PC-3 (cell line): ENCODE data around the gene ZNF486. TPM values are rescaled to one million over a fixed set of nuclear protein-coding genes. Genes with fewer than 3 reads are reported as not detected.
"Not testable (repeated sequence)": the region's sequence is repeated elsewhere in the genome, so short reads cannot be mapped to it uniquely, and the experiment has no call there.

ENCODE experiments used
- ATAC-seq: fragments of 200-7000 bp; cut with Tn5 transposase; 2 replicates; pipeline ENCODE4 v1.9.1; 2020; ENCODE audit warnings: mild to moderate bottlenecking, moderate library complexity
- BruUV-seq: library from RNA; stranded (reverse); fragments of 400-500 nt; replicated peaks from 2 replicates; lab custom pipeline; 2021; lab: Mats Ljungman, UMichigan
- CTCF ChIA-PET: fragments of 300-600 bp; sonication (Branson Sonifier 250); formaldehyde crosslinking; loops from one replicate; lab custom pipeline; 2022; ENCODE audit warnings: antibody characterized with exemption; lab: Charles Lee
- POLR2A ChIA-PET: fragments of 300-600 bp; sonication (Branson Sonifier 250); formaldehyde crosslinking; loops from one replicate; lab custom pipeline; 2022; ENCODE audit warnings: antibody characterized with exemption; ENCODE audit not compliant: unreplicated experiment; lab: Charles Lee
- DNase-seq: peaks from one replicate; pipeline ENCODE4 v3.0.0-alpha.2; 2015
- H2AFZ ChIP-seq: fragments of 300-600 bp; sonication (generic); 2 replicates; pipeline ENCODE4 v1.6.0; 2016; ENCODE audit warnings: antibody characterized with exemption, low read length
- H3F3A ChIP-seq: fragments of 300-600 bp; sonication (generic); one replicate; pipeline ENCODE4 v1.6.0; 2017; ENCODE audit warnings: antibody characterized with exemption, low read length, control low read depth, mild to moderate bottlenecking; ENCODE audit not compliant: unreplicated experiment
- H3K27ac ChIP-seq: fragments of 300-600 bp; sonication (generic); 2 replicates; pipeline ENCODE4 v1.5.1; 2016; ENCODE audit warnings: mild to moderate bottlenecking, low read length
- H3K27me3 ChIP-seq: fragments of 300-600 bp; sonication (generic); 2 replicates; pipeline ENCODE4 v1.6.1; 2016; ENCODE audit warnings: low read length, mixed read lengths
- H3K36me3 ChIP-seq: fragments of 300-600 bp; sonication (generic); 2 replicates; pipeline ENCODE4 v1.6.1; 2016; ENCODE audit warnings: low read depth, mixed run types, low read length, mixed read lengths
- H3K4me1 ChIP-seq: fragments of 300-600 bp; sonication (generic); 2 replicates; pipeline ENCODE4 v1.5.1; 2016; ENCODE audit warnings: low read length; ENCODE audit not compliant: insufficient read depth
- H3K4me2 ChIP-seq: fragments of 300-600 bp; sonication (generic); 2 replicates; pipeline ENCODE4 v1.6.0; 2016; ENCODE audit warnings: low read length
- H3K4me3 ChIP-seq: fragments of 300-600 bp; sonication (generic); 2 replicates; pipeline ENCODE4 v1.5.1; 2016; ENCODE audit warnings: mild to moderate bottlenecking, low read length, mixed read lengths
- H3K79me2 ChIP-seq: fragments of 300-600 bp; sonication (generic); 2 replicates; pipeline ENCODE4 v1.6.1; 2017; ENCODE audit warnings: low read length, mixed read lengths
- H3K9ac ChIP-seq: fragments of 300-600 bp; sonication (generic); 2 replicates; pipeline ENCODE4 v1.6.0; 2016; ENCODE audit warnings: mild to moderate bottlenecking, low read length
- H3K9me2 ChIP-seq: fragments of 300-600 bp; sonication (generic); replicated peaks from 2 replicates; pipeline ENCODE4 v1.6.1; 2016; ENCODE audit warnings: mixed run types, low read length, mixed read lengths
- H3K9me3 ChIP-seq: fragments of 300-600 bp; sonication (generic); 2 replicates; pipeline ENCODE4 v1.6.1; 2016; ENCODE audit warnings: low read length, mixed read lengths
- H4K20me1 ChIP-seq: fragments of 300-600 bp; sonication (generic); 2 replicates; pipeline ENCODE4 v1.6.1; 2016; ENCODE audit warnings: low read length, mixed read lengths
- EZH2 ChIP-seq: fragments of 300-600 bp; sonication (generic); IDR thresholded peaks from one replicate; pipeline ENCODE4 v1.6.1; 2017; ENCODE audit warnings: antibody characterized with exemption, mild to moderate bottlenecking, low read length; ENCODE audit not compliant: unreplicated experiment
- EZH2phosphoT487 ChIP-seq: fragments of 300-600 bp; sonication (generic); IDR thresholded peaks from 2 replicates; pipeline ENCODE4 v1.6.1; 2018; ENCODE audit warnings: mild to moderate bottlenecking, antibody characterized with exemption, low read length, borderline replicate concordance
- intact Hi-C: fragments of 100-400 bp; cut with micrococcal nuclease; formaldehyde crosslinking; loops from 2 replicates; pipeline ENCODE4 v1.9.0; 2023
- total RNA-seq: library from RNA; depleted of rRNA; stranded (reverse); fragments of >200 nt; gene quantifications from 2 replicates; pipeline ENCODE4 v1.2.3, GENCODE V29; 2014
- TF ChIP-seq, protein P1 (sequence below): fragments of 300-600 bp; sonication (generic); conservative IDR thresholded peaks from 2 replicates; pipeline ENCODE4 v1.5.1; 2017; ENCODE audit warnings: antibody characterized with exemption, low read depth, mild to moderate bottlenecking, low read length

The ZNF486 gene
- total RNA-seq, 1 experiment from 2014 or later, result 0.11 TPM

DNA sequence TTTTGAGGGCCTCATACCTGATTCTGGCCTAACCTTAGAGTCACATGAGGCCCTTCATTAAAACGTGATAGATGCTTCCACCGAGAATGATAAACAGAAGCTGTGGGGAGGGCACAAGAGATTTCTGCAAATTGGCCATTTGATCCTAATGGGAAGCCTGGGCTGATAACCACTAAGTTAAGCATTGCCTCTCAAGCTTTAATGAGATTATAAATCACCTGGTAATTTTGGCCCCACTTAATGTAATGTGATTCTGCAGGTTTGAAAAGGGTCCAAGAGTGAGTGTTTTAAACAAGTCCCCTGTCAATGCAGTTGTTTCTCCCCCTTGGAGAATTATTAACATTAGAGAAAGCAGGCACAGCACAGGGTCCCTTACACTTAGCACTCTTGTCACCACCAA, 42.0 kb downstream of the ZNF486 start:
- Histone ChIP-seq H3K36me3 (no peaks in the 10 kb centered on the region; the same call in 1 of the 2 replicates), H3K4me1 (no peaks in the 10 kb centered on the region), H3K9me2 (no peaks in the 10 kb centered on the region), H2AFZ (no peak overlapping the region), H3F3A (no peaks in the 10 kb centered on the region), H3K27ac (no peak overlapping the region), H3K4me3 (no peak overlapping the region), H3K4me2 (no peak overlapping the region), H3K9ac (no peak overlapping the region), H3K79me2 (no peaks in the 10 kb centered on the region), H4K20me1 (no peaks in the 10 kb centered on the region), H3K9me3 (peaks cover 24% of the 10 kb centered on the region), H3K27me3 (no peaks in the 10 kb centered on the region)
- POLR2A ChIA-PET, result no interaction called here
- intact Hi-C loops, result no loop called here
- TF ChIP-seq EZH2 (no peak), EZH2phosphoT487 (no peak)
- TF ChIP-seq, protein P1, sequence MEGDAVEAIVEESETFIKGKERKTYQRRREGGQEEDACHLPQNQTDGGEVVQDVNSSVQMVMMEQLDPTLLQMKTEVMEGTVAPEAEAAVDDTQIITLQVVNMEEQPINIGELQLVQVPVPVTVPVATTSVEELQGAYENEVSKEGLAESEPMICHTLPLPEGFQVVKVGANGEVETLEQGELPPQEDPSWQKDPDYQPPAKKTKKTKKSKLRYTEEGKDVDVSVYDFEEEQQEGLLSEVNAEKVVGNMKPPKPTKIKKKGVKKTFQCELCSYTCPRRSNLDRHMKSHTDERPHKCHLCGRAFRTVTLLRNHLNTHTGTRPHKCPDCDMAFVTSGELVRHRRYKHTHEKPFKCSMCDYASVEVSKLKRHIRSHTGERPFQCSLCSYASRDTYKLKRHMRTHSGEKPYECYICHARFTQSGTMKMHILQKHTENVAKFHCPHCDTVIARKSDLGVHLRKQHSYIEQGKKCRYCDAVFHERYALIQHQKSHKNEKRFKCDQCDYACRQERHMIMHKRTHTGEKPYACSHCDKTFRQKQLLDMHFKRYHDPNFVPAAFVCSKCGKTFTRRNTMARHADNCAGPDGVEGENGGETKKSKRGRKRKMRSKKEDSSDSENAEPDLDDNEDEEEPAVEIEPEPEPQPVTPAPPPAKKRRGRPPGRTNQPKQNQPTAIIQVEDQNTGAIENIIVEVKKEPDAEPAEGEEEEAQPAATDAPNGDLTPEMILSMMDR, result no peak
- CTCF ChIA-PET, result no interaction called here
- no peak for DNase-seq
- BruUV-seq, result no TSS peak
- no peak for ATAC-seq

DNA sequence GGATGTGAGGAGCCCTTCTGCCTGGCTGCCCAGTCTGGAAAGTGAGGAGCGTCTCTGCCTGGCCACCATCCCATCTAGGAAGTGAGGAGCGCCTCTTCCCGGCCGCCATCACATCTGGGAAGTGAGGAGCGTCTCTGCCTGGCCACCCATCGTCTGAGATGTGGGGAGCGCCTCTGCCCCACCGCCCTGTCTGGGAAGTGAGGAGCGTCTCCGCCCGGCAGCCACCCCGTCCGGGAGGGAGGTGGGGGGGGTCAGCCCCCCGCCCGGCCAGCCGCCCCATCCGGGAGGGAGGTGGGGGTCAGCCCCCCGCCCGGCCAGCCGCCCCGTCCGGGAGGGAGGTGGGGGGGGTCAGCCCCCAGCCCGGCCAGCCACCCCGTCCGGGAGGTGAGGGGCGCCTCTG, 47.4 kb downstream of the ZNF486 start:
- H3K4me3 ChIP-seq, ATAC-seq, H2AFZ ChIP-seq, H3K27me3 ChIP-seq, intact Hi-C loops, POLR2A ChIA-PET, H4K20me1 ChIP-seq, H3F3A ChIP-seq, CTCF ChIA-PET, H3K4me2 ChIP-seq, DNase-seq, H3K9me2 ChIP-seq, H3K79me2 ChIP-seq, BruUV-seq, H3K9ac ChIP-seq, H3K27ac ChIP-seq, H3K9me3 ChIP-seq, H3K4me1 ChIP-seq, H3K36me3 ChIP-seq: not testable (repeated sequence)

DNA sequence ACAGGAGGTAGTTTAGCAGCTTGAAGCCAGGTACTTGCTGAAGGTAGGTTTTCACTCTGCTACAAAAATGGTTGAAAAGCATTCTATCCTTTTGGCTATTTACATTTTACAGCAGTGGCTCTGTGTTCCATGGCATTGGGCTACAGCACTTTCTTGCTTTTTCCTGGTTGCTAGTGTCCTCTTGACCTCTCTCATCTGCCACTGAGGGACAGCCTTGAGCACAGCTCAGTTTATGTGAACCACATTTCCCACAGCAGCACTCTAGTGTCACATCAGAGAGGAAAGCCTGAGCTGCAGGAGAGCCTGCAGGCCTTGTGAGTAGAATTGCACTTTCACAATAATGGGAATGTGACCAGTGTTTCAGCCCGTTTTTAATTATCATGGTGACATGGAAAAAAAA, 54.6 kb downstream of the ZNF486 start:
- intact Hi-C loops, POLR2A ChIA-PET, ATAC-seq: not testable (repeated sequence)

DNA sequence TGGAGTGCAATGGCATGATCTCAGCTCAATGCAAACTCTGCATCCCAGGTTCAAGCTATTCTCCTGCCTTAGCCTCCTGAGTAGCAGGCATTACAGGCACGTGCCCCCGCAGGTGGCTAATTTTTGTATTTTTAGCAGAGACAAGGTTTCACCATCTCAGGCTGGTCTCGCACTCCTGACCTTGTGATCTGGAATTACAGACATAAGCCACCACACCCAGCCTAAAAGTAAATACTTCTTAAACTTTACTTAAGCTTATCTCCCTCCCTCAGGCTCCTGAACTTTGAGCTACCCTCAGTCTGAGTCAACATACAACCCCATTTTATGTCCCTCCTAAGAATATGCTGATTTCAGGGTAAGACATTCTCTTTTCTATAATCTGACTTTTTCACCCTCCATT, 66.1 kb downstream of the ZNF486 start:
- Histone ChIP-seq H3K36me3 (no peaks in the 10 kb centered on the region), H3F3A (no peaks in the 10 kb centered on the region), H3K9ac (no peak overlapping the region), H3K27ac (no peak overlapping the region), H3K4me2 (no peak overlapping the region), H3K4me3 (no peak overlapping the region), H3K79me2 (no peaks in the 10 kb centered on the region), H3K4me1 (no peaks in the 10 kb centered on the region), H4K20me1 (no peaks in the 10 kb centered on the region), H2AFZ (no peak overlapping the region), H3K9me3 (no peaks in the 10 kb centered on the region), H3K27me3 (no peaks in the 10 kb centered on the region), H3K9me2 (no peaks in the 10 kb centered on the region)
- intact Hi-C loops, result no loop called here
- CTCF ChIA-PET, result no interaction called here
- TF ChIP-seq EZH2phosphoT487 (no peak), EZH2 (no peak)
- TF ChIP-seq, protein P1, result no peak
- ATAC-seq, result no peak
- BruUV-seq, result no TSS peak
- POLR2A ChIA-PET, result no interaction called here
- no peak for DNase-seq

More for the DNA sequence above, 54.6 kb downstream of the ZNF486 start:
- H3K9ac ChIP-seq, H3K9me2 ChIP-seq, H3K27me3 ChIP-seq, H2AFZ ChIP-seq, H3K4me3 ChIP-seq, BruUV-seq, DNase-seq, CTCF ChIA-PET, H3F3A ChIP-seq, H3K27ac ChIP-seq, H3K36me3 ChIP-seq, H3K4me1 ChIP-seq, H3K79me2 ChIP-seq, H3K4me2 ChIP-seq, H4K20me1 ChIP-seq: not testable (repeated sequence)
- H3K9me3 ChIP-seq, result peaks cover 17% of the 10 kb centered on the region
